A673 (cell line): ENCODE results near the gene ERC1. TPM values are rescaled to one million over a fixed set of nuclear protein-coding genes. Genes with fewer than 3 reads are reported as not detected.

Source experiments
- BruUV-seq: library from RNA; stranded (reverse); fragments of 400-500 nt; replicated peaks from 2 replicates; lab custom pipeline; 2021; lab: Mats Ljungman, UMichigan
- CTCF ChIA-PET: fragments of 300-600 bp; sonication (Branson Sonifier 250); formaldehyde crosslinking; loops from one replicate; lab custom pipeline; 2022; ENCODE audit warnings: antibody characterized with exemption; lab: Charles Lee
- POLR2A ChIA-PET: fragments of 300-600 bp; sonication (Branson Sonifier 250); formaldehyde crosslinking; loops from one replicate; lab custom pipeline; 2022; ENCODE audit warnings: antibody characterized with exemption; ENCODE audit not compliant: low non-redundant PET; lab: Charles Lee
- DNase-seq: peaks from one replicate; pipeline ENCODE4 v3.0.0-alpha.2; 2015; ENCODE audit warnings: low spot score
- H3K27ac ChIP-seq: fragments of 200-600 bp; sonication (generic); 2 replicates; pipeline ENCODE4 v1.5.1; 2016; ENCODE audit warnings: mixed run types, low read depth, mild to moderate bottlenecking, mixed read lengths, antibody characterized with exemption, low read length; ENCODE audit not compliant: poor library complexity, severe bottlenecking
- H3K27me3 ChIP-seq: fragments of 200-600 bp; sonication (generic); replicated peaks from 2 replicates; pipeline ENCODE4 v1.6.1; 2017; ENCODE audit warnings: mixed run types, low read depth, mild to moderate bottlenecking, mixed read lengths, antibody characterized with exemption, low read length; ENCODE audit not compliant: insufficient read depth, poor library complexity
- H3K36me3 ChIP-seq: fragments of 200-600 bp; sonication (generic); 2 replicates; pipeline ENCODE4 v1.6.1; 2016; ENCODE audit warnings: mixed run types, mild to moderate bottlenecking, mixed read lengths, antibody characterized with exemption, low read length; ENCODE audit not compliant: insufficient read depth, poor library complexity, severe bottlenecking
- H3K4me1 ChIP-seq: fragments of 200-600 bp; sonication (generic); 2 replicates; pipeline ENCODE4 v1.6.1; 2017; ENCODE audit warnings: mixed run types, mild to moderate bottlenecking, mixed read lengths, antibody characterized with exemption, low read length; ENCODE audit not compliant: insufficient read depth, poor library complexity, severe bottlenecking
- H3K4me3 ChIP-seq: fragments of 200-600 bp; sonication (generic); 2 replicates; pipeline ENCODE4 v1.5.1; 2016; ENCODE audit warnings: low read depth, mixed run types, mild to moderate bottlenecking, mixed read lengths, low read length; ENCODE audit not compliant: poor library complexity, severe bottlenecking
- H3K9me3 ChIP-seq: fragments of 200-600 bp; sonication (generic); 2 replicates; pipeline ENCODE4 v1.6.1; 2016; ENCODE audit warnings: mixed run types, low read depth, mild to moderate bottlenecking, mixed read lengths, antibody characterized with exemption, low read length; ENCODE audit not compliant: poor library complexity, severe bottlenecking
- EZH2 ChIP-seq: fragments of 200-600 bp; sonication (generic); IDR thresholded peaks from 2 replicates; pipeline ENCODE4 v1.6.1; 2017; ENCODE audit warnings: borderline replicate concordance, low read depth, mild to moderate bottlenecking, mixed read lengths, antibody characterized with exemption, low read length; ENCODE audit not compliant: poor library complexity, severe bottlenecking
- intact Hi-C: fragments of 100-400 bp; cut with micrococcal nuclease; formaldehyde crosslinking; loops from one replicate; pipeline ENCODE4 v1.10.0; 2022; ENCODE audit not compliant: unreplicated experiment
- total RNA-seq: library from RNA; stranded (reverse); gene quantifications from 2 replicates; pipeline ENCODE4 v1.2.3, GENCODE V29; 2021
- TF ChIP-seq, protein P1 (sequence below): fragments of 300-800, 200-600 bp; sonication (generic); conservative IDR thresholded peaks from 2 replicates; pipeline ENCODE4 v1.5.1; 2017; ENCODE audit warnings: low read depth, mild to moderate bottlenecking, antibody characterized with exemption, low read length, moderate library complexity, mixed read lengths

ERC1 gene
- total RNA-seq, 1 experiment from 2014 or later: 60.7 TPM

DNA sequence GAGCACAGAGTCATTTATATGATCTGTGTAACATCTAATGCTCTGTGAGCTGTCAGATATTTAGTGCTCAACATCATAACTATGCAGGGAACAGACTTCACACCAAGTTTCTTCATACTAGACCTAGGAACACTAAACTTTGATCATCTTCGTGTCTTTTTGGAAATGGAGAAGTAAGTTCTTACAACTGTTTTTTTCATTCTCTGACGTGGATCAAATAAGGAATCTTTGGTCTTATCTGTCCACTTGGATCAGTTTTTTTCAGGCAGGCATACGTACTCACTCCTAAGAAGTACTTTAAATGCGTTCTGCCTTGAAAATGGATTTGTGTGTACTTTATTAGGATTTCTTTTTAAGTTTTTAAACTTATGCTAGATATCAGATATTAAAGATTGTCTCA lies 412.4 kb downstream of the ERC1 start:
- no peaks in the 10 kb centered on the region for H3K27me3 ChIP-seq
- intact Hi-C loops: no loop called here
- no peak for DNase-seq
- no peak for TF ChIP-seq EZH2
- TF ChIP-seq, protein P1, sequence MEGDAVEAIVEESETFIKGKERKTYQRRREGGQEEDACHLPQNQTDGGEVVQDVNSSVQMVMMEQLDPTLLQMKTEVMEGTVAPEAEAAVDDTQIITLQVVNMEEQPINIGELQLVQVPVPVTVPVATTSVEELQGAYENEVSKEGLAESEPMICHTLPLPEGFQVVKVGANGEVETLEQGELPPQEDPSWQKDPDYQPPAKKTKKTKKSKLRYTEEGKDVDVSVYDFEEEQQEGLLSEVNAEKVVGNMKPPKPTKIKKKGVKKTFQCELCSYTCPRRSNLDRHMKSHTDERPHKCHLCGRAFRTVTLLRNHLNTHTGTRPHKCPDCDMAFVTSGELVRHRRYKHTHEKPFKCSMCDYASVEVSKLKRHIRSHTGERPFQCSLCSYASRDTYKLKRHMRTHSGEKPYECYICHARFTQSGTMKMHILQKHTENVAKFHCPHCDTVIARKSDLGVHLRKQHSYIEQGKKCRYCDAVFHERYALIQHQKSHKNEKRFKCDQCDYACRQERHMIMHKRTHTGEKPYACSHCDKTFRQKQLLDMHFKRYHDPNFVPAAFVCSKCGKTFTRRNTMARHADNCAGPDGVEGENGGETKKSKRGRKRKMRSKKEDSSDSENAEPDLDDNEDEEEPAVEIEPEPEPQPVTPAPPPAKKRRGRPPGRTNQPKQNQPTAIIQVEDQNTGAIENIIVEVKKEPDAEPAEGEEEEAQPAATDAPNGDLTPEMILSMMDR: no peak
- BruUV-seq: no TSS peak
- H3K36me3 ChIP-seq: peaks cover 3% of the 10 kb centered on the region
- H3K9me3 ChIP-seq: no peaks in the 10 kb centered on the region
- POLR2A ChIA-PET: no interaction called here
- CTCF ChIA-PET: no interaction called here
- no peak overlapping the region for H3K4me3 ChIP-seq
- no peaks in the 10 kb centered on the region for H3K4me1 ChIP-seq
- H3K27ac ChIP-seq: no peak overlapping the region

DNA sequence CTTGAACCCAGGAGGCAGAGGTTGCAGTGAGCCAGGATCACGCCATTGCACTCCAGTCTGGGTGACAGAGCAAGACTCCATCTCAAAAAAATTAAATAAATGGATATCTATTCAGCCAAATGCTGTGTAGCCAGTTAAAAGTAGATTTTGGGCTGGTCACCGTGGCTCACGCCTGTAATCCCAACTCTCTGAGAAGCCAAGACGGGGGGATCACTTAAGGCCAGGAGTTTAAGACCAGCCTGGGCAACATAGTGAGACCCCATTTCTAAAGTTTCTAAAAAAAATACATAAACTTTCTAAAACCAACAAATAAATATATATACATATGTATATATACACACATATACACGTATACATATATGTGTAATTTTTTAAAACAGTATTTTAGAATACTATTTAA lies 414.6 kb downstream of the ERC1 start:
- Histone ChIP-seq H3K27ac (no peak overlapping the region), H3K4me1 (no peaks in the 10 kb centered on the region), H3K36me3 (peaks cover 3% of the 10 kb centered on the region), H3K9me3 (no peaks in the 10 kb centered on the region), H3K4me3 (no peak overlapping the region), H3K27me3 (no peaks in the 10 kb centered on the region)
- ChIA-PET POLR2A (no interaction called here), CTCF (no interaction called here)
- BruUV-seq: no TSS peak
- no peak for DNase-seq
- no peak for TF ChIP-seq EZH2
- TF ChIP-seq, protein P1: no peak
- intact Hi-C loops: no loop called here

- Histone ChIP-seq H3K36me3 (no peaks in the 10 kb centered on the region), H3K27ac (no peak overlapping the region), H3K9me3 (no peaks in the 10 kb centered on the region), H3K4me3 (no peak overlapping the region), H3K4me1 (no peaks in the 10 kb centered on the region), H3K27me3 (no peaks in the 10 kb centered on the region)
- no peak for DNase-seq
- ChIA-PET POLR2A (no interaction called here), CTCF (no interaction called here)
- no peak for TF ChIP-seq EZH2
- TF ChIP-seq, protein P1: no peak
- no TSS peak for BruUV-seq
- intact Hi-C loops: no loop called here
Measured at GRCh38 chr12:1410794-1411193, 419.8 kb downstream of the ERC1 start.
